LoVo (cell line): Measurements from ENCODE around the gene CYB561D1.

Source experiments
- DNase-seq: peaks from one replicate; pipeline ENCODE4 v3.0.0-alpha.2; 2016; ENCODE audit warnings: low spot score

Gene CYB561D1

GRCh38 chr1:109529881-109530456 is 36.1 kb downstream of the CYB561D1 start:
- DNase-seq = no peak

GRCh38 chr1:109530457-109531087 is 36.7 kb downstream of the CYB561D1 start:
- no peak for DNase-seq

GRCh38 chr1:109531380-109531779 is 37.5 kb downstream of the CYB561D1 start:
- DNase-seq = no peak

GRCh38 chr1:109531826-109532364 is 38.0 kb downstream of the CYB561D1 start:
- DNase-seq = no peak

- peak; percentile 77 for DNase-seq
Observed at GRCh38 chr1:109532365-109533136, 38.7 kb downstream of the CYB561D1 start.

- DNase-seq = no peak
Observed at GRCh38 chr1:109534307-109534858, 40.5 kb downstream of the CYB561D1 start.

GRCh38 chr1:109535481-109535880 is 41.6 kb downstream of the CYB561D1 start:
- no peak for DNase-seq

DNA sequence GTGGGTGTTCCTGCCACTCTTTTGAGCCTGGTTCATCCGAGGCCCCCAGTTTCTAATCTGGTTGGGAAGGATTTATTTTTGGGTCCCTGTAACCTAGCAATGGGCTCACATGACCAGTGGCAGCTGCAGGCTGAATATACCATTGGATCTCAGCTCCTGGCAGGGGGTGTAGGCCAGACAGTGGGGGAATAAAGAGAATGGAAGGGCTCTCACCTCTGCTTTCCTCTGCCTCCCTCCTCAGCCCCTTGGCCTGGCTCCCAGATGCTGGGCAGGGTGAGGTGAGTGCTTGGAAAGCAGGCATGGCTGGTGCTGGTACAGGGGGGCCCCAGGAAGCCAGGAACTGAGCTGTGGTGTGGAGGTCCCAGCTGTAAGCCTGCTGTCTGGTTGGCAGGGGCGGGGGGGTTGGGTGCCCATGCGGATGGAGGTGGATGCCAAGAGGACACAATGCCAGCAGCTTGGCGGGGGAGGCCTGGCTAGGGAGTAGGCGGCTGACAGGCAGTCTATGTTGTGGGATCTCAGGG is 42.1 kb downstream of the CYB561D1 start:
- DNase-seq = no peak

DNA sequence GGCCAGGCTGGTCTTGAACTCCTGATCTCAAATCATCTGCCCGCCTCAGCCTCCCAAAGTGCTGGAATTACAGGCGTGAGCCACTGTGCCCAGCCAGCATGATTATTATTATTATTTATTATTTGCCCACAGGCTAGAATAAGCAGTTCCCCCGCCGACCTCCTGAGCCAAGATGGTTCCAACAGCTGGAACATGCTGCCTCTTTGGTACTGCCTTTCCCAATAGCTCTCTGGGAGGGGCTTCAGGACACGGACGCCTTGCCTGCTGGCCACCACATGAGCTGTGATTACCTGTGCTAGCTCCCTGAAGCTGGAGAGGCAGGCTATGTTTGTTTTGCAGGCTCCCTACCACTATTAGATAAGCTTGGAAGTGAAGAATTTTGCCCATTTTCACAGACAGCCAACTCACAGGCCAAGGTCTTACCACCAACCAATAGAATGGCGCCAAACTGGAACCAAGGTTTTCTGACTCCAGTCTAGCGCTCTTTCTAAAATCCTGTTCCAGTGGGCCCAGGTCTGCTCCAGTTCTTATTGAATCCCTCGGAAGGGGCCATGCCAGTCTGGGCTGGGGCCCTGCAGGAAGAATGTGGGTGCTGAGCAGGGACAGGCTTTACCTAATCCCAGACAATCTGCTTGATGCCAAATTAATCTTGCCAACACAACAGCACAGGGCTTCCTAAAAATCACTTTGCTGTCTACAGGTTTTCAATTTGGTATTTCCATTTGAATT is 43.7 kb downstream of the CYB561D1 start:
- no peak for DNase-seq

- DNase-seq = no peak
Observed at GRCh38 chr1:109538827-109539555, 45.1 kb downstream of the CYB561D1 start.

- DNase-seq = no peak
Observed at GRCh38 chr1:109539676-109540075, 45.8 kb downstream of the CYB561D1 start, which contains the start of gene GPR61. GPR61 (plus strand) TSS chr1:109539872; CDS start chr1:109543023, 3,151 bp downstream.

DNA sequence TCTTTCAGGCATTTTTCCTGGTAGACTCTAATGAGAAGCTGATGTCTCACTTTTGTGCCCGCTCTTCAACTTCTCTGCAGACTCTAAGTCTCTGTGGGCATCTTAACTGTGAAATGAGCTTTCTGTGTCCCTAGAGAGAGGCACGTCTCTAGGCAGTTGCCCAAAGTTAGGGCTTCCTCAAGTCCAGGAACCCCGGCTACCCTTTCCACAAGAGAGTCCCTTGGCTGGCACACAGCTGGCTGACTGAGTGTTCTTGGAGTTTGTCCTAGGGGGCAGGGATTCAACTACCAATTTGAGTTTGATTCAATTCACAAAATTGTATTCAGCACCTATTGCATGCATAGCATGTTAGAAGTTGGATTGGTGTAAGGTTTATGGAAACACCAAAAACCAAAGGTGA is 47.2 kb downstream of the CYB561D1 start:
- no peak for DNase-seq

- no peak for DNase-seq
Observed at GRCh38 chr1:109542657-109543056, 48.8 kb downstream of the CYB561D1 start.

- DNase-seq = no peak
Observed at GRCh38 chr1:109543283-109543987, 49.5 kb downstream of the CYB561D1 start.

DNA sequence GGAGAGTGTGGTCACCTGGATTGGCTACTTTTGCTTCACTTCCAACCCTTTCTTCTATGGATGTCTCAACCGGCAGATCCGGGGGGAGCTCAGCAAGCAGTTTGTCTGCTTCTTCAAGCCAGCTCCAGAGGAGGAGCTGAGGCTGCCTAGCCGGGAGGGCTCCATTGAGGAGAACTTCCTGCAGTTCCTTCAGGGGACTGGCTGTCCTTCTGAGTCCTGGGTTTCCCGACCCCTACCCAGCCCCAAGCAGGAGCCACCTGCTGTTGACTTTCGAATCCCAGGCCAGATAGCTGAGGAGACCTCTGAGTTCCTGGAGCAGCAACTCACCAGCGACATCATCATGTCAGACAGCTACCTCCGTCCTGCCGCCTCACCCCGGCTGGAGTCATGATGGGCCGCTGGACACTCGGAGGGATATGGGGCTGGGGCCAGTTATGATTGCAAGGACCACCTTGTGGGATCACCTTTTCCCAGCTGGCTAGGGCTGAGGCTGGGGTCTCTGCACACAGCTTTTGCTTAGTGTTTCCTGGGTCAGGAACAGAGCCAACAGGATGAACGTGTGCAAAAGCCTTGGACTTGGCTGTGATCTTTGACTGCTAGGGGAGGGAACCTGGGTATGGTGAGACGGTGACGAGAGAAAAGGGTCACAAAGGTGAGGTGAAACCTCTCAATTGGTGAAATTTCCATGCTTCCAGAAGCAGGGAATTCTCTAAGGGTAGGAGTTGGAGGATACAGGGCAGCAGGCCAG is 50.3 kb downstream of the CYB561D1 start:
- DNase-seq = no peak

DNA sequence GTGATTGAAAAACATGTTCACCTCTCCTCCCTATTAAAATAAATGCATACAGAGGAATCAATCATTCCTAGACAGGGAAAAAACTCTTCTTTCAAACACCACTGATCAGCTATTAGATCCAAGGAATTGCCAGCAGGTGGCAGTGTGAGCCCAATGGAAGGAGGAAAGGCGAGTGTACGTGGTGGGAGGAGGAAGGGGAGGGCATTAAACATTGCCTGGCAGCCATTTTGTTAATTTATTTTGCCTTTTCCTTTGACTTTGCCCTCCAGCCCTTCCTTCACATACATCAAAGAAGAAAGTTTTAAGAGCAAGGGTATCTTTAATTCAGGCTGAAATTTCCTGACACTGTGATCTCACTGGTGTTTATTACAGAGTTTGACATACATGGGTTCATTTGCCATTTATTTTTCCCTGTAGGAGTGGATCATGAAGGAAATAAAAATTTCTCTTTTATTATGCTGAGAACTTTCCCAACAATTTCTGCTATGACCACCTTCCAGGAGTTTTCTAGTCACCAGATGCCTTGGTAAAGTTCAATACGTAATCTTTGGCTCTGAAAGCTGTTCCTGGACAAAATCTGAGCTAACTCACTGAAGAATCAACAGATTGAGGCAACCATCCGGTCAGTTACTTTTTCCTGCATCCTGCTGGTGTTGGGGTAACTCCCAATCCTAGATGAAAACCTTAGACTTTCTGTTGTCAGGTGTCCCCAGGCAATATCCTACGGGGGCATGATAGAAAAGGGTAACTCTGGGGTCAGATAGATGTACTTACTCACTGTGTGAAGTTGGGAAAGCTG is 52.6 kb downstream of the CYB561D1 start:
- DNase-seq = peak; percentile 93

GRCh38 chr1:109547463-109548320 is 53.8 kb downstream of the CYB561D1 start:
- no peak for DNase-seq
